Hepatocyte (in vitro differentiated cells): ENCODE data around the gene SMAD3.

Experiments used
- EZH2phosphoT487 ChIP-seq: fragments of 200-600 bp; sonication (generic); IDR thresholded peaks from one replicate; pipeline ENCODE4 v1.6.1; 2018; ENCODE audit warnings: antibody characterized with exemption, mild to moderate bottlenecking, low read depth, moderate library complexity; ENCODE audit not compliant: unreplicated experiment, severe bottlenecking
- TF ChIP-seq, protein P1 (sequence below): fragments of 200-600 bp; sonication (generic); IDR thresholded peaks from 2 replicates; pipeline ENCODE4 v1.5.1; 2016; ENCODE audit warnings: antibody characterized with exemption, mild to moderate bottlenecking; ENCODE audit not compliant: poor library complexity

DNA sequence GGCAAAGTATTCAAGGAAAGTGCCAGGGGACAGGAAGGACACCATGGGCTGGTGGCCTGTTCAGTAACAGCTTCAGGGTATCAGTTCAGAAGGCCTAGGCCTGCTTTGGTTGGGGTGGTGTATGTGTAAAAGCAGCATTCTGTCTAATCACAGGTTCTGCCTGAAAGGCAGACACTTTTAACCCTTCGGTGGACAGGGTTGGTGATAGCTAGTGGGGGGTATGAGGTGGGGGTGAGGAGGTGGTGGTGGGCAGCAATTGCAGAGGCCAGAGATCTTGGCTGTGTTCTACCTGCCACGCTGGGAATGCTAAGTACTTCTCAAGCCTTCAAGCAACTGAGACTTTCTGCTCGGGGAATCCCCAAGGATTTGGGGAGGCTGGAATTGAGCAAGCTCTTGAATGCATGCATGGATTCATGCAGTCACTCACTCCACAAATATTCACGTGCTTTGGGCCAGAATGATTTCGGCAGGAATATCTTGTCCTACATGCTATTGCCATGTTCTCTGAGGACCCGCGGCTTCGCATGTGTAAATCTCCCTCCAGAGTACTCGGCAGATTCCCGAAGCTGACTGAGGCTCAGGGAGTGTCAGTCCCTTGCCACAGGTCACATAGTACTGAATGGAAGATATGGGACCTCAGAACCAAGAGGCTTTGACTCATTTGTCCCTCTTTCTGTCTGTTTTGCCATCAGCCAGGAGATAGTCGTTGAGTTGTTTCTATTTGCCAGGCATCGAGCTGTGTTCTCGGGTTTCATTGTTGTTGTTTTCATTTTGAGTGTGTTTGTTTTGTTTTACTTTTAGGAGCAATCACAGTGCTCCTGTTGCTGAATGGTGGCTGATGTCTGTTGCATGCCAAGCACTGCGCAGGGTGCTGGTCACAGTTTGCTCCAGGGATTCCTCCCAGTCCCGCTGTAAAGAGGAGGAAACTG lies 65.5 kb downstream of the SMAD3 start:
- TF ChIP-seq EZH2phosphoT487: no peak
- TF ChIP-seq, protein P1, sequence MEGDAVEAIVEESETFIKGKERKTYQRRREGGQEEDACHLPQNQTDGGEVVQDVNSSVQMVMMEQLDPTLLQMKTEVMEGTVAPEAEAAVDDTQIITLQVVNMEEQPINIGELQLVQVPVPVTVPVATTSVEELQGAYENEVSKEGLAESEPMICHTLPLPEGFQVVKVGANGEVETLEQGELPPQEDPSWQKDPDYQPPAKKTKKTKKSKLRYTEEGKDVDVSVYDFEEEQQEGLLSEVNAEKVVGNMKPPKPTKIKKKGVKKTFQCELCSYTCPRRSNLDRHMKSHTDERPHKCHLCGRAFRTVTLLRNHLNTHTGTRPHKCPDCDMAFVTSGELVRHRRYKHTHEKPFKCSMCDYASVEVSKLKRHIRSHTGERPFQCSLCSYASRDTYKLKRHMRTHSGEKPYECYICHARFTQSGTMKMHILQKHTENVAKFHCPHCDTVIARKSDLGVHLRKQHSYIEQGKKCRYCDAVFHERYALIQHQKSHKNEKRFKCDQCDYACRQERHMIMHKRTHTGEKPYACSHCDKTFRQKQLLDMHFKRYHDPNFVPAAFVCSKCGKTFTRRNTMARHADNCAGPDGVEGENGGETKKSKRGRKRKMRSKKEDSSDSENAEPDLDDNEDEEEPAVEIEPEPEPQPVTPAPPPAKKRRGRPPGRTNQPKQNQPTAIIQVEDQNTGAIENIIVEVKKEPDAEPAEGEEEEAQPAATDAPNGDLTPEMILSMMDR: no peak
